ENCODE measurements around the gene ATF6B. TPM values are rescaled to one million over a fixed set of nuclear protein-coding genes. Genes with fewer than 3 reads are reported as not detected.

The ATF6B gene
- total RNA-seq (2021; fragmentation: NEBNext Ultra II Directional; extraction: Animal tissue kit (Norgen Biotek cat#: 25700)) (36.2 and 38.1 TPM in 2 replicates), polyA plus RNA-seq (2011; rRNA removed) (42.2 and 66.3 TPM in 2 replicates), polyA minus RNA-seq (2011; rRNA and poly(A)+ RNA removed) (28.8 and 31.4 TPM in 2 replicates)
- polyA plus RNA-seq (2011; cell fraction: cytosol; rRNA removed), result 37.2 TPM
- 118 TPM for polyA plus RNA-seq (2011; cell fraction: nucleus; rRNA removed)
- polyA plus RNA-seq (2012, experiment 1 of 2), result 32.9 to 50.0 TPM (median 43.7 TPM) in 4 replicates
- 61.0 TPM for polyA plus RNA-seq (2012, experiment 2 of 2)
- 39.5 TPM for polyA plus RNA-seq (2013, experiment 1 of 2)
- polyA plus RNA-seq (2013, experiment 2 of 2), result 41.1 TPM
- 20.3 TPM for polyA minus RNA-seq (2011; cell fraction: cytosol; rRNA and poly(A)+ RNA removed)
- polyA minus RNA-seq (2011; cell fraction: nucleus; rRNA and poly(A)+ RNA removed), result 41.5 TPM
- long read RNA-seq, experiment 1, partial matches to known transcripts, result 8 of 17 reads
- long read RNA-seq, experiment 1, other reads (novel, unspliced or antisense), result 4 of 17 reads
- long read RNA-seq, experiment 2, transcript ATF6B-216 (8 exons, 1,176 nt), result major isoform, 15 of 19 reads
- long read RNA-seq, experiment 2, partial matches to known transcripts, result 1 of 19 reads
- long read RNA-seq, experiment 2, other reads (novel, unspliced or antisense), result 3 of 19 reads

- peak within 1 kb of the TSS; percentile 88 for H4K5ac ChIP-seq (ENCODE audit: insufficient read length, low read depth, low read length)
- H3K23ac ChIP-seq (ENCODE audit: insufficient read length), result no peak within 1 kb of the TSS
- peak within 1 kb of the TSS; percentile 98 for H3K27ac ChIP-seq (ENCODE audit: low read depth, low read length)
- H3K4me3 ChIP-seq (ENCODE audit: extremely low read depth in 1 of 4, insufficient read depth in 2 of 4, low read depth in 3 of 4, low read length in 4 of 4), result peak within 1 kb of the TSS; percentile 95 to 100 (median 99)
- DNase-seq (ENCODE audit: low read depth in 1 of 2, low spot score in 2 of 2) (peak; percentile 91 to 96), FAIRE-seq (peak; percentile 36)
- no peak within 1 kb of the TSS; the same call in 1 of the 2 replicates for H3K18ac ChIP-seq (ENCODE audit: extremely low read depth, low read length)
- 1% methylated on average over 43 of the region's 44 CpGs; no CpG with 5 or more reads in 1 of the 2 experiments for WGBS, 2 experiments (ENCODE audit: extremely low coverage in 1 of 2, insufficient coverage in 1 of 2, insufficient read length in 1 of 2, insufficient replicate concordance in 2 of 2, low coverage in 1 of 2, low lambda C conversion rate in 2 of 2, missing lambda C conversion rate in 1 of 2)
- H3K27me3 ChIP-seq (replicated peaks in 1 of 4; ENCODE audit: control insufficient read depth in 3 of 4, extremely low read depth in 1 of 4, insufficient read depth in 3 of 4, low read length in 3 of 4), result no peaks in the 10 kb centered on the region
- H2AFZ ChIP-seq (ENCODE audit: low read length), result peak within 1 kb of the TSS; percentile 78; the same call in 1 of the 2 replicates
- H2AK5ac ChIP-seq (ENCODE audit: low read depth, low read length), result no peak within 1 kb of the TSS
- peaks cover 5% of the 10 kb centered on the region for H3K23me2 ChIP-seq (ENCODE audit: low read depth, low read length)
- ChIA-PET CTCF (ENCODE audit: partially characterized antibody) (interaction anchor here (1.0 to 5.6 kb wide), 10 partner anchors 10 to 61 kb away, joined by 3 to 76 read pairs (median 6); partner anchors contain the start of gene PRRT1), POLR2A (ENCODE audit: partially characterized antibody) (interaction anchor here (0.7 to 6.5 kb wide), 22 partner anchors 9 to 844 kb away, joined by 3 to 70 read pairs (median 4); partner anchors contain the start of genes AGPAT1, EGFL8, MSH5 and PRRT1)
- peak within 1 kb of the TSS; percentile 83; the same call in 1 of the 2 replicates for H2BK15ac ChIP-seq (ENCODE audit: low read length)
- H4K91ac ChIP-seq (replicated peaks; ENCODE audit: insufficient read length, low read length), result peak within 1 kb of the TSS; percentile 63
- H4K20me1 ChIP-seq (replicated peaks in 1 of 2; ENCODE audit: control insufficient read depth in 1 of 2, insufficient read depth in 2 of 2, low read length in 2 of 2), result no peaks in the 10 kb centered on the region
- H3K4me2 ChIP-seq (ENCODE audit: insufficient read depth in 1 of 2, low read depth in 2 of 2, low read length in 2 of 2), result peak within 1 kb of the TSS; percentile 82 to 98
- H2BK20ac ChIP-seq (ENCODE audit: low read length), result no peak within 1 kb of the TSS
- H2BK12ac ChIP-seq (ENCODE audit: low read depth, low read length), result peak within 1 kb of the TSS; percentile 55
- H3K79me1 ChIP-seq (ENCODE audit: low read depth, low read length), result peaks cover 2% of the 10 kb centered on the region; the same call in 1 of the 2 replicates
- H3K9me3 ChIP-seq (ENCODE audit: insufficient read depth in 2 of 2, low read depth in 1 of 2, low read length in 1 of 2), result no peaks in the 10 kb centered on the region
- H2BK120ac ChIP-seq (replicated peaks; ENCODE audit: low read depth, low read length), result no peak within 1 kb of the TSS
- peak within 1 kb of the TSS; percentile 50 for H3K56ac ChIP-seq (replicated peaks; ENCODE audit: insufficient read length, low read depth, low read length)
- H3K14ac ChIP-seq (ENCODE audit: insufficient read length), result no peak within 1 kb of the TSS
- H3K79me2 ChIP-seq (ENCODE audit: control insufficient read depth in 1 of 2, insufficient read depth in 2 of 2, low read length in 2 of 2), result peaks cover 0 to 12% of the 10 kb centered on the region in 2 experiments; a peak in 1 of 4 replicates
- peak within 1 kb of the TSS; percentile 89 for H2BK5ac ChIP-seq (ENCODE audit: low read depth, low read length)
- peaks cover 3 to 19% (median 8%) of the 10 kb centered on the region in 4 experiments; a peak in 6 of 7 replicates for H3K4me1 ChIP-seq (replicated peaks in 1 of 4; ENCODE audit: control insufficient read depth in 3 of 4, insufficient read depth in 4 of 4, low read length in 3 of 4)
- peak within 1 kb of the TSS; percentile 65 to 97 (median 96) for H3K9ac ChIP-seq (replicated peaks in 1 of 4; ENCODE audit: extremely low read depth in 1 of 4, low read depth in 3 of 4, low read length in 3 of 4)
- H3K36me3 ChIP-seq (ENCODE audit: control insufficient read depth in 2 of 4, insufficient read depth in 4 of 4, low read length in 3 of 4), result peaks cover 0 to 10% (median 4%) of the 10 kb centered on the region in 4 experiments; a peak in 4 of 8 replicates
- H4K8ac ChIP-seq (ENCODE audit: extremely low read depth, insufficient read depth, low read length), result peak within 1 kb of the TSS; percentile 92; the same call in 1 of the 2 replicates
- peak within 1 kb of the TSS; percentile 22 for H3K4ac ChIP-seq (replicated peaks; ENCODE audit: insufficient read length, low read depth, low read length)
- no peak for TF ChIP-seq TCF12 (IDR thresholded peaks at IDR 0.05; ENCODE audit: low read depth, low read length)
- peak; percentile 88 for TF ChIP-seq SAP30 (IDR thresholded peaks at IDR 0.05; ENCODE audit: insufficient read depth, insufficient replicate concordance, low read length)
- peak; percentile 73 for TF ChIP-seq CHD2 (IDR thresholded peaks at IDR 0.05; ENCODE audit: low read length)
- no peak for TF ChIP-seq ATF3 (IDR thresholded peaks at IDR 0.05; ENCODE audit: insufficient read depth, low read depth, low read length)
- TF ChIP-seq HDAC2 (IDR thresholded peaks at IDR 0.05; ENCODE audit: borderline replicate concordance in 1 of 2, low read depth in 2 of 2, low read length in 2 of 2), result peak in 1 of 2 experiments; percentile 92; a peak in 1 of 4 replicates
These were observed at the start of gene ATF6B for GRCh38 chr6:32127717-32128592. TSS of gene ATF6B (minus strand) at chr6:32128246. CDS start at chr6:32128207, 39 bp downstream.

All from H1 (cell line).